Fibroblast of peridontal ligament (primary cell): Measurements from ENCODE around the gene IKZF3.
"Not testable (repeated sequence)": the region's sequence is repeated elsewhere in the genome, so short reads cannot be mapped to it uniquely, and the experiment has no call there.

Source experiments
- DNase-seq: peaks from one replicate; pipeline ENCODE4 v3.0.0-alpha.2; 2010; ENCODE audit errors: extremely low read depth

Gene IKZF3

GRCh38 chr17:39716879-39717536 lies 147.1 kb downstream of the IKZF3 start:
- DNase-seq, result no peak

GRCh38 chr17:39716073-39716818 lies 147.9 kb downstream of the IKZF3 start:
- DNase-seq, result no peak

- no peak for DNase-seq
These were observed 148.6 kb downstream of the IKZF3 start for GRCh38 chr17:39715375-39716072.

GRCh38 chr17:39714234-39714633 lies 149.9 kb downstream of the IKZF3 start:
- no peak for DNase-seq

- no peak for DNase-seq
These were observed 152.3 kb downstream of the IKZF3 start for GRCh38 chr17:39711851-39712250.

- DNase-seq, result not testable (repeated sequence)
These were observed 153.0 kb downstream of the IKZF3 start for GRCh38 chr17:39711071-39711470.

GRCh38 chr17:39709998-39710964 lies 153.8 kb downstream of the IKZF3 start:
- DNase-seq, result no peak

GRCh38 chr17:39709319-39709997 lies 154.7 kb downstream of the IKZF3 start:
- no peak for DNase-seq
